ENCODE data around the gene PHOSPHO2. TPM values are rescaled to one million over a fixed set of nuclear protein-coding genes. Genes with fewer than 3 reads are reported as not detected.
A peak's percentile ranks its signal among the peaks of the same experiment; 100 is the strongest.

Gene PHOSPHO2
- 5.8 TPM for total RNA-seq (ENCODE audit: insufficient read depth, low replicate concordance)

GRCh38 chr2:169694113-169694893 lies at the start of gene PHOSPHO2, which contains the start of gene CFAP210:
TSS of gene PHOSPHO2 (plus strand) at chr2:169694469. CDS start at chr2:169700972, 6,503 bp downstream.
TSS of gene CFAP210 (minus strand) at chr2:169694405. CDS start at chr2:169694327, 78 bp downstream.
- peak; percentile 98 for DNase-seq (ENCODE audit: low spot score)

- DNase-seq (ENCODE audit: low spot score) = no peak
These were observed 46.8 kb upstream of the PHOSPHO2 start for GRCh38 chr2:169647496-169647895.

GRCh38 chr2:169649278-169649677 lies 45.0 kb upstream of the PHOSPHO2 start:
- no peak for DNase-seq (ENCODE audit: low spot score)

- no peak for DNase-seq (ENCODE audit: low spot score)
These were observed 40.6 kb upstream of the PHOSPHO2 start for GRCh38 chr2:169653636-169654035.

- no peak for DNase-seq (ENCODE audit: low spot score)
These were observed 38.1 kb upstream of the PHOSPHO2 start for GRCh38 chr2:169656164-169656563.

- no peak for DNase-seq (ENCODE audit: low spot score)
These were observed 35.4 kb upstream of the PHOSPHO2 start for GRCh38 chr2:169658877-169659276.

- DNase-seq (ENCODE audit: low spot score) = no peak
These were observed 34.9 kb upstream of the PHOSPHO2 start for GRCh38 chr2:169659320-169659719.

- DNase-seq (ENCODE audit: low spot score) = no peak
These were observed 33.0 kb upstream of the PHOSPHO2 start for GRCh38 chr2:169661265-169661664.

- no peak for DNase-seq (ENCODE audit: low spot score)
These were observed 31.5 kb upstream of the PHOSPHO2 start for GRCh38 chr2:169662744-169663143.

GRCh38 chr2:169663247-169663646 lies 31.0 kb upstream of the PHOSPHO2 start:
- no peak for DNase-seq (ENCODE audit: low spot score)

- DNase-seq (ENCODE audit: low spot score) = no peak
These were observed 29.7 kb upstream of the PHOSPHO2 start for GRCh38 chr2:169664600-169664977.

- DNase-seq (ENCODE audit: low spot score) = peak; percentile 22
These were observed 29.0 kb upstream of the PHOSPHO2 start for GRCh38 chr2:169664978-169665930.

- no peak for DNase-seq (ENCODE audit: low spot score)
These were observed 26.7 kb upstream of the PHOSPHO2 start for GRCh38 chr2:169667583-169667982.

GRCh38 chr2:169670215-169670651 lies 24.0 kb upstream of the PHOSPHO2 start:
- DNase-seq (ENCODE audit: low spot score) = no peak

GRCh38 chr2:169670937-169671336 lies 23.3 kb upstream of the PHOSPHO2 start:
- no peak for DNase-seq (ENCODE audit: low spot score)

GRCh38 chr2:169672406-169672805 lies 21.9 kb upstream of the PHOSPHO2 start:
- DNase-seq (ENCODE audit: low spot score) = no peak

- no peak for DNase-seq (ENCODE audit: low spot score)
These were observed 21.2 kb upstream of the PHOSPHO2 start for GRCh38 chr2:169673106-169673505.

GRCh38 chr2:169673921-169674320 lies 20.3 kb upstream of the PHOSPHO2 start:
- DNase-seq (ENCODE audit: low spot score) = no peak

GRCh38 chr2:169676357-169676756 lies 17.9 kb upstream of the PHOSPHO2 start:
- no peak for DNase-seq (ENCODE audit: low spot score)

GRCh38 chr2:169676850-169677249 lies 17.4 kb upstream of the PHOSPHO2 start:
- DNase-seq (ENCODE audit: low spot score) = no peak

- no peak for DNase-seq (ENCODE audit: low spot score)
These were observed 11.2 kb upstream of the PHOSPHO2 start for GRCh38 chr2:169683054-169683424.

- DNase-seq (ENCODE audit: low spot score) = no peak
These were observed 10.7 kb upstream of the PHOSPHO2 start for GRCh38 chr2:169683425-169684134.
